Testis (tissue), 3 donors: Measurements from ENCODE around the gene TANK. TPM values are rescaled to one million over a fixed set of nuclear protein-coding genes. Genes with fewer than 3 reads are reported as not detected.
"Not testable (repeated sequence)": the region's sequence is repeated elsewhere in the genome, so short reads cannot be mapped to it uniquely, and the experiment has no call there.

ENCODE experiments used
- DNase-seq: peaks from one replicate; pipeline ENCODE4 v3.0.0-alpha.2; 2019
- H3K27ac ChIP-seq, 2 donors: fragments of 200-600 bp; sonication (generic); one replicate each; pipeline ENCODE4 v1.5.1; 2019
- H3K27me3 ChIP-seq: fragments of 200-600 bp; sonication (generic); one replicate; pipeline ENCODE4 v1.5.1; 2019
- H3K36me3 ChIP-seq: fragments of 200-600 bp; sonication (generic); one replicate; pipeline ENCODE4 v1.5.1; 2017; ENCODE audit warnings: low read depth; ENCODE audit errors: missing control alignments
- H3K4me1 ChIP-seq: fragments of 200-600 bp; sonication (generic); one replicate; pipeline ENCODE4 v1.5.1; 2019
- H3K4me3 ChIP-seq, 2 donors: fragments of 200-600 bp; sonication (generic); one replicate each; pipeline ENCODE4 v1.5.1; 2017 to 2019
- H3K9me3 ChIP-seq: fragments of 200-600 bp; sonication (generic); one replicate; pipeline ENCODE4 v1.5.1; 2017
- POLR2A ChIP-seq: fragments of 450-650 bp; IDR thresholded peaks from one replicate; pipeline ENCODE4 v1.6.1; 2017; ENCODE audit warnings: antibody characterized with exemption, mild to moderate bottlenecking, moderate library complexity
- WGBS, 2 donors: methylation state at CpG; one replicate each; pipeline ENCODE4 v1.1.5; 2018; 5-methylcytosine and 5-hydroxymethylcytosine counted together
- intact Hi-C: fragments of 100-400 bp; cut with DNase I; formaldehyde crosslinking; loops from one replicate; pipeline ENCODE4 v1.15.1; 2023; ENCODE audit warnings: low total_unique reads
- polyA plus RNA-seq: library from polyadenylated mRNA; stranded (reverse); fragments of 350-450 nt; fragmentation: Illumina TruSeq; extraction: RNeasy Lipid Tissue Mini Kit (QIAGEN cat#74804); gene quantifications from one replicate; pipeline ENCODE4 v1.2.3, GENCODE V29; 2014; ENCODE audit warnings: low read depth, low replicate concordance; ENCODE audit not compliant: insufficient read depth
- total RNA-seq, 2 donors: library from RNA; depleted of rRNA; stranded (reverse); fragments of >200 nt; gene quantifications; one replicate each; pipeline ENCODE4 v1.2.3, GENCODE V29; 2016
- TF ChIP-seq, protein P1 (sequence below), 3 experiments: fragments of 450-650 bp in 2 of 3; fragments of 200-600 bp in 1 of 3; sonication (generic) in 1 of 3; IDR thresholded peaks; one replicate each; pipeline ENCODE4 v1.5.1; 2016 to 2019; ENCODE audit warnings: antibody characterized with exemption in 3 of 3, mild to moderate bottlenecking in 2 of 3, moderate library complexity in 1 of 3

The TANK gene
- total and polyA plus RNA-seq, 3 donors from 2014 or later = 34.7 to 63.6 (median 52.8) TPM

DNA sequence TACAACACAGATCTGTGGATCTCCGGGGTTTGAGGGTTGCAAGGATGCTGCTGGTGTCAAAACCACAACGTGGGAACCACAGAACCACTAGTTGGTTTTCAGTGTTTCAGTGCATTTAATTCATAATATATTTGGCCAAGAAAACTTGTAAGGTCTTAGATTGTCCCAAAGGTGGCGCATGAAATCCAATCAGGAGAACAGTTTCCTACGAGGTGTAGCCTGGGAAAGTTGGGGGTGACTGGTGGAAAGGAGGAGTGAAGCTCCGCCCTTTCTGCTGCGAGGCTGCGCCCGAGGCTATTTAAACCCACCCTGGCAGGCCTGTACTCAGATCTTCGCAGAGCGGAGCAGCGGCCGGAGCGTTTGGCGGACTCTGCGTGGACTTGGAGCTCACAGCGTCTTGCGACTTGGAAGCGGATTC is 120.7 kb downstream of the TANK start:
- H3K4me3 ChIP-seq, H3K27ac ChIP-seq, intact Hi-C loops, H3K9me3 ChIP-seq, H3K4me1 ChIP-seq, H3K36me3 ChIP-seq, H3K27me3 ChIP-seq: not testable (repeated sequence)
- peak; percentile 73 for DNase-seq
- TF ChIP-seq, protein P1, sequence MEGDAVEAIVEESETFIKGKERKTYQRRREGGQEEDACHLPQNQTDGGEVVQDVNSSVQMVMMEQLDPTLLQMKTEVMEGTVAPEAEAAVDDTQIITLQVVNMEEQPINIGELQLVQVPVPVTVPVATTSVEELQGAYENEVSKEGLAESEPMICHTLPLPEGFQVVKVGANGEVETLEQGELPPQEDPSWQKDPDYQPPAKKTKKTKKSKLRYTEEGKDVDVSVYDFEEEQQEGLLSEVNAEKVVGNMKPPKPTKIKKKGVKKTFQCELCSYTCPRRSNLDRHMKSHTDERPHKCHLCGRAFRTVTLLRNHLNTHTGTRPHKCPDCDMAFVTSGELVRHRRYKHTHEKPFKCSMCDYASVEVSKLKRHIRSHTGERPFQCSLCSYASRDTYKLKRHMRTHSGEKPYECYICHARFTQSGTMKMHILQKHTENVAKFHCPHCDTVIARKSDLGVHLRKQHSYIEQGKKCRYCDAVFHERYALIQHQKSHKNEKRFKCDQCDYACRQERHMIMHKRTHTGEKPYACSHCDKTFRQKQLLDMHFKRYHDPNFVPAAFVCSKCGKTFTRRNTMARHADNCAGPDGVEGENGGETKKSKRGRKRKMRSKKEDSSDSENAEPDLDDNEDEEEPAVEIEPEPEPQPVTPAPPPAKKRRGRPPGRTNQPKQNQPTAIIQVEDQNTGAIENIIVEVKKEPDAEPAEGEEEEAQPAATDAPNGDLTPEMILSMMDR (IDR thresholded peaks at IDR 0.05) = peak in 1 of 3 experiments; percentile 11
- 46 to 74% methylated on average over 18 of the region's 18 CpGs for WGBS, 2 donors

DNA sequence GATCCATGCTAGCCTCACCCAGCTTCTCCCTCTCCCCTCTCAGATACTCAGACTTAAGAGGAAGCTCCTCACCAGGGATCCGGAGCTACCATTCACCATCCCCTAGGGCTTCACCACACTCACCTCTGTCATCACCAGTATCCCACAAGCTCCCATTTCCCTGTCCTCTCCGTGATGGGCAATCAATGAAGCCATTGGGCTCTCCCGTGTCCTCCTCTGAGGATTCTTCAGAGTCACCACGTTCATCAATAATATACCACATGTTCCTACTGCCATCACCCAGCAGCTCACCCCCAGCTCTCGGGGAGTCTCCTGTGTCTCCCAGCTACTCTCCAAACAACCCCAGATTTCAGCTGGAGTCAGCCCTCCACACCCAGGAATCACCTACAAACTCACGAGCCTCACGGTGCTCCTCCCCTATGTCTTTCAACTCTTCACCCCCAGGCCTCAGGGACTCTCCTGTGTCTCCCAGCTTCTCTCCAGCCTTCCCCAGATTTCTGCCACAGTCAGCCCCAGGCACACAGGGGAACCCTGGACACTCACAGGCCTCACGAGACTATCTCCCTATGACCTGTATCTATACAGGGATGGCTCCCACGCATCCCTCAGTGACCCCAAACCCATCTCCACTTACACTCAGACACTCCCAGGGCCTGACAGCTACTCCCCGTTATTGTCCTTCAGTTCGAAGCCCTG is 121.5 kb downstream of the TANK start:
- intact Hi-C loops, H3K4me1 ChIP-seq, H3K9me3 ChIP-seq, H3K4me3 ChIP-seq, H3K36me3 ChIP-seq, H3K27me3 ChIP-seq, H3K27ac ChIP-seq: not testable (repeated sequence)
- WGBS, 2 donors = 76 to 81% methylated on average over 11 of the region's 11 CpGs
- DNase-seq = peak; percentile 30

- H3K9me3 ChIP-seq, H3K36me3 ChIP-seq, intact Hi-C loops, H3K4me1 ChIP-seq, H3K4me3 ChIP-seq, H3K27ac ChIP-seq, H3K27me3 ChIP-seq, DNase-seq: not testable (repeated sequence)
- 83 to 91% methylated on average over 9 of the region's 9 CpGs for WGBS, 2 donors
Measured at GRCh38 chr2:161282311-161282644, 122.0 kb downstream of the TANK start.

DNA sequence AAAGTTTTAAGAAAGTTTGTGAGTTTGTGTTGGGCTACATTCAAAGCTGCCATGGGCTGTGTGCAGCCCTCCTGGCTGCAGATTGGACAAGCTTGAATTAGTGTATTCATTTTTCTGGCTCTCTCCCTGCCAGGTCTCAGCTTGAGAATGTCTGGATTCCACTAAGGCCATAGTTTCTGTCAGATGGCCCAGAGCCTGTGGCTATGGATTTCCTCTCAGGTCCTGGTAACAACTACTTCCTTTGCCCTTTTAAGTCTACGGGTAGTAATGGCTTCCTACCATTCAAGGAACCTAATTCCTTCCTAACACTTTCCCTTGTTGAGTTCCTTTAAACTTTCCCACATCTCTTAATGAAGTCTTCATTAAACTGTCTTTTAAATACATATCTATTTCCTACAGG is 123.7 kb downstream of the TANK start:
- H3K36me3 ChIP-seq = no peaks in the 10 kb centered on the region
- H3K9me3 ChIP-seq = no peaks in the 10 kb centered on the region
- no peaks in the 10 kb centered on the region for H3K27me3 ChIP-seq
- no peak overlapping the region for H3K27ac ChIP-seq
- H3K4me1 ChIP-seq = no peaks in the 10 kb centered on the region
- intact Hi-C loops = no loop called here
- no peak overlapping the region for H3K4me3 ChIP-seq
- 65 to 67% methylated on average over 1 of the region's 1 CpG for WGBS, 2 donors
- TF ChIP-seq POLR2A = no peak
- TF ChIP-seq, protein P1 (IDR thresholded peaks at IDR 0.05) = no peak
- DNase-seq = no peak

Other genes with a start within 250 kb of the TANK start
- gene PSMD14, start 148.0 kb downstream of the TANK start, total RNA-seq = 10 to 100 TPM; 43.7 to 48.0 TPM
- 61.1 TPM for gene PSMD14, start 148.0 kb downstream of the TANK start, polyA plus RNA-seq